C4-2B (cell line): ENCODE measurements around the gene ADAM29.

ENCODE experiments used
- CTCF ChIP-seq: fragments of 450-650 bp; conservative IDR thresholded peaks from 2 replicates; pipeline ENCODE4 v1.5.1; 2017; ENCODE audit warnings: mild to moderate bottlenecking
- ZFX ChIP-seq: fragments of 450-650 bp; IDR thresholded peaks from 2 replicates; pipeline ENCODE4 v1.6.1; 2017

DNA sequence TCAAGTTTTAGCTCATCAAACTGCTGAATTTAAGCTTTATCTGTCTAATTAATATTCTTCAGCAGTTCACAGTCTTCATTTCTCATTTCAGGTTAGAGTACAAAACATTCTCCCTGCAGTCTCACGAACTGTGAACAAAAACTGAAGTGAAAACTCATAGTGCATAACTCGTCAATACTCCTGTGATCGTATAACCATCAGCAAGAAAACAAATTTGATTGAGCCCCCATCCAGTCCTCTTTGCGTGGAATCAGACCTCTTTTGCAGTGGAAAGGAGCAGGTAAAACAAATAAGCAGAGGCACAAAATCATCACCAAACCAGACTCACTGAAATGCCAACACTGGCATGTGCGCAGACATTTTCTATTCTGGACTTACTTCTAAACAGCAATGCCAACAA, 12.7 kb downstream of the ADAM29 start:
- no peak for TF ChIP-seq CTCF
- TF ChIP-seq ZFX = no peak
